T-helper 2 cell treated with Interferon-gamma antibody and Interleukin-4, amounts not matched to agents 5 μg/mL and 100 μg/mL, for 36 hours (primary cell): ENCODE results near the gene HERC6.
"Not testable (repeated sequence)": the region's sequence is repeated elsewhere in the genome, so short reads cannot be mapped to it uniquely, and the experiment has no call there.

Source experiments
- DNase-seq: peaks from one replicate; pipeline ENCODE4 v3.0.0; 2021; ENCODE audit warnings: low spot score
- H3K27ac Mint-ChIP-seq: one replicate; pipeline ENCODE4 v1.8.0; 2021; ENCODE audit warnings: mild to moderate bottlenecking, mixed read lengths
- H3K27me3 Mint-ChIP-seq: one replicate; pipeline ENCODE4 v1.8.0; 2021; ENCODE audit warnings: low read depth, mixed read lengths
- H3K36me3 Mint-ChIP-seq: one replicate; pipeline ENCODE4 v1.8.0; 2021; ENCODE audit warnings: low read depth, mixed read lengths
- H3K4me1 Mint-ChIP-seq: one replicate; pipeline ENCODE4 v1.8.0; 2021; ENCODE audit warnings: low read depth, mixed read lengths
- H3K4me3 Mint-ChIP-seq: one replicate; pipeline ENCODE4 v1.8.0; 2022; ENCODE audit warnings: mild to moderate bottlenecking, moderate library complexity, mixed read lengths
- H3K9me3 Mint-ChIP-seq: one replicate; pipeline ENCODE4 v1.8.0; 2021; ENCODE audit warnings: mixed read lengths

Gene HERC6

GRCh38 chr4:88378691-88379559, at the start of gene HERC6:
Gene HERC6 (plus strand): TSS chr4:88378852. CDS start chr4:88378922, 70 bp downstream.
- Mint-ChIP-seq H3K4me3 (peak within 1 kb of the TSS; percentile 92), H3K9me3 (peaks cover 19% of the 10 kb centered on the region), H3K36me3 (peaks cover 26% of the 10 kb centered on the region), H3K4me1 (peaks cover 47% of the 10 kb centered on the region), H3K27me3 (no peaks in the 10 kb centered on the region), H3K27ac (peak within 1 kb of the TSS; percentile 90)
- DNase-seq, result peak; percentile 75

- H3K9me3 Mint-ChIP-seq, result no peaks in the 10 kb centered on the region
- no peaks in the 10 kb centered on the region for H3K36me3 Mint-ChIP-seq
- H3K4me1 Mint-ChIP-seq, result peaks cover 6% of the 10 kb centered on the region
- H3K4me3 Mint-ChIP-seq, result no peak overlapping the region
- no peak overlapping the region for H3K27ac Mint-ChIP-seq
- DNase-seq, result no peak
- peaks cover 2% of the 10 kb centered on the region for H3K27me3 Mint-ChIP-seq
Observed at GRCh38 chr4:88333741-88334405, 44.8 kb upstream of the HERC6 start.

GRCh38 chr4:88335092-88335665, 43.5 kb upstream of the HERC6 start:
- Mint-ChIP-seq H3K4me3 (no peak overlapping the region), H3K27ac (no peak overlapping the region), H3K4me1 (peaks cover 6% of the 10 kb centered on the region), H3K27me3 (peaks cover 2% of the 10 kb centered on the region), H3K9me3 (no peaks in the 10 kb centered on the region), H3K36me3 (no peaks in the 10 kb centered on the region)
- DNase-seq, result no peak

- DNase-seq, result no peak
- H3K36me3 Mint-ChIP-seq, result no peaks in the 10 kb centered on the region
- H3K4me3 Mint-ChIP-seq, result no peak overlapping the region
- no peaks in the 10 kb centered on the region for H3K27me3 Mint-ChIP-seq
- H3K27ac Mint-ChIP-seq, result no peak overlapping the region
- H3K9me3 Mint-ChIP-seq, result no peaks in the 10 kb centered on the region
- no peaks in the 10 kb centered on the region for H3K4me1 Mint-ChIP-seq
Observed at GRCh38 chr4:88341227-88342192, 37.1 kb upstream of the HERC6 start.

GRCh38 chr4:88346902-88347301, 31.8 kb upstream of the HERC6 start:
- not testable (repeated sequence) for H3K36me3 Mint-ChIP-seq, DNase-seq, H3K27ac Mint-ChIP-seq, H3K27me3 Mint-ChIP-seq, H3K4me3 Mint-ChIP-seq, H3K9me3 Mint-ChIP-seq, H3K4me1 Mint-ChIP-seq

GRCh38 chr4:88348761-88349160, 29.9 kb upstream of the HERC6 start:
- not testable (repeated sequence) for H3K27ac Mint-ChIP-seq, H3K4me3 Mint-ChIP-seq, H3K4me1 Mint-ChIP-seq, DNase-seq, H3K27me3 Mint-ChIP-seq, H3K36me3 Mint-ChIP-seq
- H3K9me3 Mint-ChIP-seq, result peaks cover 13% of the 10 kb centered on the region

- H3K4me1 Mint-ChIP-seq, result no peaks in the 10 kb centered on the region
- H3K9me3 Mint-ChIP-seq, result peaks cover 17% of the 10 kb centered on the region
- no peak for DNase-seq
- H3K4me3 Mint-ChIP-seq, result no peak overlapping the region
- no peaks in the 10 kb centered on the region for H3K36me3 Mint-ChIP-seq
- no peak overlapping the region for H3K27ac Mint-ChIP-seq
- H3K27me3 Mint-ChIP-seq, result no peaks in the 10 kb centered on the region
Observed at GRCh38 chr4:88350786-88351185, 27.9 kb upstream of the HERC6 start.

GRCh38 chr4:88352062-88352740, 26.5 kb upstream of the HERC6 start:
- Mint-ChIP-seq H3K27me3 (no peaks in the 10 kb centered on the region), H3K27ac (no peak overlapping the region), H3K4me3 (no peak overlapping the region), H3K9me3 (peaks cover 17% of the 10 kb centered on the region), H3K36me3 (no peaks in the 10 kb centered on the region), H3K4me1 (no peaks in the 10 kb centered on the region)
- no peak for DNase-seq

GRCh38 chr4:88353324-88353723, 25.3 kb upstream of the HERC6 start:
- no peaks in the 10 kb centered on the region for H3K4me1 Mint-ChIP-seq
- H3K36me3 Mint-ChIP-seq, result no peaks in the 10 kb centered on the region
- no peak overlapping the region for H3K27ac Mint-ChIP-seq
- H3K4me3 Mint-ChIP-seq, result no peak overlapping the region
- no peak for DNase-seq
- no peaks in the 10 kb centered on the region for H3K27me3 Mint-ChIP-seq
- peaks cover 17% of the 10 kb centered on the region for H3K9me3 Mint-ChIP-seq

- no peaks in the 10 kb centered on the region for H3K27me3 Mint-ChIP-seq
- H3K4me3 Mint-ChIP-seq, result no peak overlapping the region
- no peak overlapping the region for H3K27ac Mint-ChIP-seq
- peaks cover 37% of the 10 kb centered on the region for H3K9me3 Mint-ChIP-seq
- H3K36me3 Mint-ChIP-seq, result no peaks in the 10 kb centered on the region
- H3K4me1 Mint-ChIP-seq, result no peaks in the 10 kb centered on the region
- DNase-seq, result no peak
Observed at GRCh38 chr4:88356771-88357170, 21.9 kb upstream of the HERC6 start.

GRCh38 chr4:88357262-88357661, 21.4 kb upstream of the HERC6 start:
- no peaks in the 10 kb centered on the region for H3K36me3 Mint-ChIP-seq
- H3K27ac Mint-ChIP-seq, result no peak overlapping the region
- peaks cover 37% of the 10 kb centered on the region for H3K9me3 Mint-ChIP-seq
- H3K4me1 Mint-ChIP-seq, result no peaks in the 10 kb centered on the region
- H3K27me3 Mint-ChIP-seq, result no peaks in the 10 kb centered on the region
- no peak overlapping the region for H3K4me3 Mint-ChIP-seq
- no peak for DNase-seq

GRCh38 chr4:88359558-88359957, 19.1 kb upstream of the HERC6 start:
- Mint-ChIP-seq H3K4me1 (no peaks in the 10 kb centered on the region), H3K27ac (no peak overlapping the region), H3K36me3 (no peaks in the 10 kb centered on the region), H3K4me3 (no peak overlapping the region), H3K27me3 (peaks cover 6% of the 10 kb centered on the region), H3K9me3 (peaks cover 42% of the 10 kb centered on the region)
- no peak for DNase-seq

GRCh38 chr4:88360256-88360655, 18.4 kb upstream of the HERC6 start:
- Mint-ChIP-seq H3K36me3 (no peaks in the 10 kb centered on the region), H3K4me1 (no peaks in the 10 kb centered on the region), H3K4me3 (no peak overlapping the region), H3K27me3 (peaks cover 6% of the 10 kb centered on the region), H3K9me3 (peaks cover 39% of the 10 kb centered on the region), H3K27ac (no peak overlapping the region)
- no peak for DNase-seq
